Ascending aorta (tissue), 2 donors: ENCODE data around the gene CRYGC. TPM values are rescaled to one million over a fixed set of nuclear protein-coding genes. Genes with fewer than 3 reads are reported as not detected.

ENCODE experiments used
- DNase-seq, 2 donors: peaks; one replicate each; pipeline ENCODE4 v3.0.0-alpha.2; 2019; ENCODE audit warnings: low spot score in 2 of 2
- H3K27ac ChIP-seq, 2 donors: fragments of 200-600 bp; sonication (generic); one replicate each; pipeline ENCODE4 v1.5.1; 2016 to 2017; ENCODE audit warnings: mild to moderate bottlenecking in 1 of 2
- H3K27me3 ChIP-seq: fragments of 200-600 bp; sonication (generic); one replicate; pipeline ENCODE4 v1.5.1; 2017
- H3K36me3 ChIP-seq, 2 donors: fragments of 200-600 bp; sonication (generic); one replicate each; pipeline ENCODE4 v1.5.1; 2016
- H3K4me1 ChIP-seq, 2 donors: fragments of 200-600 bp; sonication (generic); one replicate each; pipeline ENCODE4 v1.5.1; 2016 to 2017; ENCODE audit warnings: mild to moderate bottlenecking in 1 of 2
- H3K4me3 ChIP-seq, 2 donors: fragments of 200-600 bp; sonication (generic); one replicate each; pipeline ENCODE4 v1.5.1; 2016 to 2017; ENCODE audit warnings: mild to moderate bottlenecking in 1 of 2
- H3K9me3 ChIP-seq, 2 donors: fragments of 200-600 bp; sonication (generic); one replicate each; pipeline ENCODE4 v1.5.1; 2016
- intact Hi-C: fragments of 100-400 bp; cut with DNase I; formaldehyde crosslinking; loops from one replicate; pipeline ENCODE4 v1.15.1; 2023
- total RNA-seq: library from RNA; depleted of rRNA; stranded (reverse); fragments of >200 nt; gene quantifications from one replicate; pipeline ENCODE4 v1.1.0, GENCODE V29; 2016
- TF ChIP-seq, protein P1 (sequence below), 3 experiments: fragments of 200-600 bp in 2 of 3; fragments of 450-650 bp in 1 of 3; sonication (generic) in 2 of 3; IDR thresholded peaks; one replicate each; pipeline ENCODE4 v1.5.1; 2016 to 2019; ENCODE audit warnings: antibody characterized with exemption in 3 of 3, mild to moderate bottlenecking in 1 of 3, moderate library complexity in 1 of 3

CRYGC gene
- total RNA-seq, 1 donor from 2014 or later, result not detected

DNA sequence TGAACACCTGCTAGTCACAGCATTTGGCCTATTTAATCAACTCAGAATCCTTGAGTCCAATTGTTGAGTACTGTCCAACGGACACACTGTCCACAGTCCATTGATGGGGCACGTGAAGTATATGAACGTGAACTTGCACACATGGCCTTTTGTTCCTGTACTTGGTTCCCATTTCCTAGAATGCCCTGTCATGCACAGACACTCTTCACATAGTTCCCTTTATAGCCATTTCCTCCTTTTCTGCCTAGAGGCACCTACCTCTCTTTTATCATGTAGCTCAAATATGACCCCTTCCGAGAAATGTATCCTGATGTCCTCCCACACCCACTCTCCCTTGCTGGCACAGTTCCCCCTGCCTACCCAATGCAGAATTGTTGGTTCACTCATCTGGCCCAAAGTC is 42.5 kb upstream of the CRYGC start:
- TF ChIP-seq, protein P1, sequence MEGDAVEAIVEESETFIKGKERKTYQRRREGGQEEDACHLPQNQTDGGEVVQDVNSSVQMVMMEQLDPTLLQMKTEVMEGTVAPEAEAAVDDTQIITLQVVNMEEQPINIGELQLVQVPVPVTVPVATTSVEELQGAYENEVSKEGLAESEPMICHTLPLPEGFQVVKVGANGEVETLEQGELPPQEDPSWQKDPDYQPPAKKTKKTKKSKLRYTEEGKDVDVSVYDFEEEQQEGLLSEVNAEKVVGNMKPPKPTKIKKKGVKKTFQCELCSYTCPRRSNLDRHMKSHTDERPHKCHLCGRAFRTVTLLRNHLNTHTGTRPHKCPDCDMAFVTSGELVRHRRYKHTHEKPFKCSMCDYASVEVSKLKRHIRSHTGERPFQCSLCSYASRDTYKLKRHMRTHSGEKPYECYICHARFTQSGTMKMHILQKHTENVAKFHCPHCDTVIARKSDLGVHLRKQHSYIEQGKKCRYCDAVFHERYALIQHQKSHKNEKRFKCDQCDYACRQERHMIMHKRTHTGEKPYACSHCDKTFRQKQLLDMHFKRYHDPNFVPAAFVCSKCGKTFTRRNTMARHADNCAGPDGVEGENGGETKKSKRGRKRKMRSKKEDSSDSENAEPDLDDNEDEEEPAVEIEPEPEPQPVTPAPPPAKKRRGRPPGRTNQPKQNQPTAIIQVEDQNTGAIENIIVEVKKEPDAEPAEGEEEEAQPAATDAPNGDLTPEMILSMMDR (IDR thresholded peaks at IDR 0.05), result no peak
- no peak for DNase-seq
- Histone ChIP-seq H3K4me1 (peaks cover 0 to 2% of the 10 kb centered on the region in 2 donors), H3K27me3 (no peaks in the 10 kb centered on the region), H3K27ac (no peak overlapping the region), H3K36me3 (no peaks in the 10 kb centered on the region), H3K4me3 (no peak overlapping the region), H3K9me3 (no peaks in the 10 kb centered on the region)
- intact Hi-C loops, result no loop called here

DNA sequence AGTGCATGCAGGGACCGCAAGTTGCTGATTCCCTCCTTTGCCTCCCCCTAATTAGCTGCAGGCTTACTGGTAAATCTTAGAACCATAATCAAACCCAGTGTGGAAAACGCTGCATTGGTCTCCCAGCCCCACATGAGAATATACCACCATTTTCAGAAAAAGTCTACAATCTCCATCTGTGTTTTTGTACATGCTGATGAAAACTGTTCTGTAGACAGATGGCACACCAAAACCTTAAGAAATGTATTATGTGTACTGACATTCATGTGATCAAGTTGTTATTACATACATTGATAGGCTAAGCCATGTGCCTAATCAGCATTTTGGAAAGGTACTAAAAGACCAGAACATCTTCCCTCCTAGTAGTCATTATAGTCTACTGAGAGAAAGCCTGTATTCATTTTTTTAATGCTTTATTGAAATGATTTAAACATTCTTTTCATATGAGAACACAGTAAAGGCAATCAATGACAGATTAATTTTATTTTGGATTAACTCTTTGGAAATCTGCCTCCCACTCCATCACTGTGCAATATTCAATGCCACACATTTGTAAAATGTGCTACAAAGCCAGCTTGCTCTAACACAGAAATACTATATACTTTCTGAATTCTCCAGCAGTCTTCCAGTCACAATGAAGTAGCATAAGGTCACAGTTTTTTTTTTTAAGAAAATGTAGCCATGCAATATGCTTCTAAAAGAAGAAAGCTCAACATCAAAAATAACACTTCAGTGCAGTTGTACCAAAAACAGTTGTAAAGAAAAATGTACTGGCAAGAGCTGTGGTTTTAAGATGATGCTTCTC is 35.5 kb upstream of the CRYGC start:
- H3K4me3 ChIP-seq, result no peak overlapping the region
- H3K4me1 ChIP-seq, result peaks cover 0 to 2% of the 10 kb centered on the region in 2 donors
- TF ChIP-seq, protein P1 (IDR thresholded peaks at IDR 0.05), result no peak
- no peaks in the 10 kb centered on the region for H3K9me3 ChIP-seq
- H3K36me3 ChIP-seq, result no peaks in the 10 kb centered on the region
- H3K27ac ChIP-seq, result no peak overlapping the region
- no peaks in the 10 kb centered on the region for H3K27me3 ChIP-seq
- no peak for DNase-seq
- intact Hi-C loops, result no loop called here

DNA sequence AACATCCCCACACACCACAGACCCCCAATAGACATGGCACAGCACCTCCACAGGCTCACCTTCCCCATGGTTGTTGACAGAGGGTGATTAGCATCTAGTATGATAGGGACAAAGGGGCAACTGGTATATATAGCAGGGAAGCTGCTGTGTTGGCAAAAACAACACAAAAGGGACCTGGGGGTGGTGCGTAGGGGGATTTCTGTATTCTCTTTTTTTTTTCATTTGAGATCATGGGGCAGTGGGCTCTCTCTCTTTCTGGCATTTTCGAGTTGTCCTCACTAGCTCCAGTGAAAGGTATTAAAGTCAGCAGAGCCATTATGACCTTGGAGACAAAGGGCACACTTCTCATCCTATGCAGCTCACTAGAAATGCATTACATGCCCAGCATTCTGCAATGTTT is 33.9 kb upstream of the CRYGC start, which contains the start of gene CRYGA:
Gene CRYGA (minus strand): TSS at position 101 of the 400 bp plus-strand sequence. CDS start 33 bp downstream, at position 68.
- TF ChIP-seq, protein P1 (IDR thresholded peaks at IDR 0.05), result no peak
- no peak within 1 kb of the TSS for H3K4me3 ChIP-seq
- H3K27ac ChIP-seq, result no peak within 1 kb of the TSS
- no peaks in the 10 kb centered on the region for H3K27me3 ChIP-seq
- no peaks in the 10 kb centered on the region for H3K9me3 ChIP-seq
- DNase-seq, result no peak
- intact Hi-C loops, result no loop called here
- H3K4me1 ChIP-seq, result no peaks in the 10 kb centered on the region
- H3K36me3 ChIP-seq, result no peaks in the 10 kb centered on the region

DNA sequence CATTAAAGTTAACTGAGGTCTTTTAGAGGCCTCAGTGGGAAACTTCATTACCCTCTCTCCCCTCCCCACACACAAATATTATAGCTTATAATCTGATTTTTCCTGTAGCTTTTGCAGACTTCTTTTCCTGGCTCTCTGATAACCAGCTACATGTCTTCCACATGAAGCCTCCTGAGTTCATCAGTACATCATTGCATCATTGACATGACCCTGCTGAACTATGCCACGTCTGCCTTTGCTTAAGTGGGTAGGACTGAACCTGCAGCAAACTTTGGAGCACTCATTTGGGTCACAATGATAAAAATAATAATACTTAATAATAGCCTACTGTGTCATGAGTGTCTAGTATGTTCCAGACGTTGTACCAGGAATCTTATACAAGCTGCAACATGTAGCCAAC is 26.8 kb upstream of the CRYGC start:
- intact Hi-C loops, result no loop called here
- TF ChIP-seq, protein P1 (IDR thresholded peaks at IDR 0.05), result no peak

DNA sequence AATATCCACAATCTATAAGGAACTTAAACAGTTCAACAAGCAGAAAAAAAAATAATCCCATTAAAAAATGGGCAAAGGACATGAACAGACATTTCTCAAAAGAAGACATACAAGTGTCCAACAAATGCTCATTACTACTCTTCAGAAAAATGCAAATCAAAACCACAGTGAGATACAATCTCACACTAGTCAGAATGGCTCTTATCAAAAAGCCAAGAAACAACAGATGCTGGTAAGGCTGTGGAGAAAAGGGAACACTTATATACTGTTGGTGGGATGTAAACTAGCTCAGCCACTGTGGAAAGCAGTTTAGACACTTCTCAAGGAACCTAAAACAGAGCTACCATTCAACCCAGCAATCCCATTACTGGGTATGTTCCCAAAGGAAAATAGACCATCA is 23.5 kb upstream of the CRYGC start:
- Histone ChIP-seq H3K4me3 (no peak overlapping the region), H3K4me1 (no peaks in the 10 kb centered on the region), H3K27ac (no peak overlapping the region), H3K9me3 (no peaks in the 10 kb centered on the region), H3K27me3 (no peaks in the 10 kb centered on the region), H3K36me3 (no peaks in the 10 kb centered on the region)
- no peak for DNase-seq
- intact Hi-C loops, result no loop called here
- TF ChIP-seq, protein P1 (IDR thresholded peaks at IDR 0.05), result no peak

More for the DNA sequence above, 26.8 kb upstream of the CRYGC start:
- Histone ChIP-seq H3K36me3 (no peaks in the 10 kb centered on the region), H3K4me3 (no peak overlapping the region), H3K4me1 (no peaks in the 10 kb centered on the region), H3K27ac (no peak overlapping the region), H3K27me3 (no peaks in the 10 kb centered on the region), H3K9me3 (no peaks in the 10 kb centered on the region)
- no peak for DNase-seq
